ENCODE measurements around the gene LCN12. TPM values are rescaled to one million over a fixed set of nuclear protein-coding genes. Genes with fewer than 3 reads are reported as not detected.

LCN12 gene
- total and polyA plus RNA-seq, 2 experiments from 2014 or later, result 11.4 to 19.7 TPM

- TF ChIP-seq, protein P1, sequence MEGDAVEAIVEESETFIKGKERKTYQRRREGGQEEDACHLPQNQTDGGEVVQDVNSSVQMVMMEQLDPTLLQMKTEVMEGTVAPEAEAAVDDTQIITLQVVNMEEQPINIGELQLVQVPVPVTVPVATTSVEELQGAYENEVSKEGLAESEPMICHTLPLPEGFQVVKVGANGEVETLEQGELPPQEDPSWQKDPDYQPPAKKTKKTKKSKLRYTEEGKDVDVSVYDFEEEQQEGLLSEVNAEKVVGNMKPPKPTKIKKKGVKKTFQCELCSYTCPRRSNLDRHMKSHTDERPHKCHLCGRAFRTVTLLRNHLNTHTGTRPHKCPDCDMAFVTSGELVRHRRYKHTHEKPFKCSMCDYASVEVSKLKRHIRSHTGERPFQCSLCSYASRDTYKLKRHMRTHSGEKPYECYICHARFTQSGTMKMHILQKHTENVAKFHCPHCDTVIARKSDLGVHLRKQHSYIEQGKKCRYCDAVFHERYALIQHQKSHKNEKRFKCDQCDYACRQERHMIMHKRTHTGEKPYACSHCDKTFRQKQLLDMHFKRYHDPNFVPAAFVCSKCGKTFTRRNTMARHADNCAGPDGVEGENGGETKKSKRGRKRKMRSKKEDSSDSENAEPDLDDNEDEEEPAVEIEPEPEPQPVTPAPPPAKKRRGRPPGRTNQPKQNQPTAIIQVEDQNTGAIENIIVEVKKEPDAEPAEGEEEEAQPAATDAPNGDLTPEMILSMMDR (IDR thresholded peaks at IDR 0.05; ENCODE audit: low read depth, low read length), result no peak
- DNase-seq (ENCODE audit: low read depth in 1 of 2, low spot score in 1 of 2), result no peak
- Histone ChIP-seq H3K4me1 (ENCODE audit: low read depth) (peaks cover 12% of the 10 kb centered on the region), H3K36me3 (peaks cover 15% of the 10 kb centered on the region), H3K9me3 (ENCODE audit: low read depth) (no peaks in the 10 kb centered on the region), H3K27ac (no peak overlapping the region), H3K4me3 (no peak overlapping the region), H3K27me3 (no peaks in the 10 kb centered on the region)
Observed at GRCh38 chr9:136920069-136920468, 32.0 kb upstream of the LCN12 start.

- Histone ChIP-seq H3K27me3 (no peaks in the 10 kb centered on the region), H3K9me3 (ENCODE audit: low read depth) (no peaks in the 10 kb centered on the region), H3K36me3 (peaks cover 15% of the 10 kb centered on the region), H3K4me3 (no peak overlapping the region), H3K4me1 (ENCODE audit: low read depth) (peaks cover 12% of the 10 kb centered on the region), H3K27ac (no peak overlapping the region)
- TF ChIP-seq, protein P1 (IDR thresholded peaks at IDR 0.05; ENCODE audit: low read depth, low read length), result no peak
- no peak for DNase-seq (ENCODE audit: low read depth in 1 of 2, low spot score in 1 of 2)
Observed at GRCh38 chr9:136920734-136921231, 31.3 kb upstream of the LCN12 start.

GRCh38 chr9:136921307-136921706, 30.8 kb upstream of the LCN12 start:
- Histone ChIP-seq H3K4me1 (ENCODE audit: low read depth) (peaks cover 12% of the 10 kb centered on the region), H3K27ac (peak overlapping the region; percentile 73), H3K27me3 (no peaks in the 10 kb centered on the region), H3K36me3 (peaks cover 13% of the 10 kb centered on the region), H3K4me3 (no peak overlapping the region), H3K9me3 (ENCODE audit: low read depth) (no peaks in the 10 kb centered on the region)
- DNase-seq (ENCODE audit: low read depth in 1 of 2, low spot score in 1 of 2), result no peak
- TF ChIP-seq, protein P1 (IDR thresholded peaks at IDR 0.05; ENCODE audit: low read depth, low read length), result no peak

DNA sequence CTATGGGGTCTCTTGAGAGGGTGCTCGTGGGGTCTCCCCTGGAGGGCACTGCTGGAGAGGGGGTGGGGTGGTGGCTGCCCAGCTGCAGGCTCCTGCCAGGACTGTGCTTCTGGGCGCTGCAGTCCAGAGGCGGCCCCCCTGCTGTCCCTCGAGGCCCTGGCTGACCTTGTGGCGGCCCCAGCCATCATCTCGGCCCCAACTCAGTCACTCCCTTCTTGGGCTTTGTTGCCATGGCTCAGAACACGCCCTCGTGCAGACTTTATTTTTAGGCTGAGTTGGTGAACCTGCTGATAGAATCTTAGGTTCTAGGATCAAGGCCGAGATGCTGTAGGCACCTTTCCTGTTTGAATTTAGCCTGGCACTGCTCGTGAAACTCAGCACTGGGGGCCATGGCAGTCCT, 30.4 kb upstream of the LCN12 start:
- peak overlapping the region; percentile 73 for H3K27ac ChIP-seq
- no peaks in the 10 kb centered on the region for H3K9me3 ChIP-seq (ENCODE audit: low read depth)
- peak in 1 of 2 donors; percentile 32 for DNase-seq (ENCODE audit: low read depth in 1 of 2, low spot score in 1 of 2)
- H3K4me1 ChIP-seq (ENCODE audit: low read depth), result peaks cover 12% of the 10 kb centered on the region
- no peaks in the 10 kb centered on the region for H3K27me3 ChIP-seq
- no peak overlapping the region for H3K4me3 ChIP-seq
- TF ChIP-seq, protein P1 (IDR thresholded peaks at IDR 0.05; ENCODE audit: low read depth, low read length), result no peak
- H3K36me3 ChIP-seq, result peaks cover 13% of the 10 kb centered on the region

GRCh38 chr9:136922540-136922939, 29.5 kb upstream of the LCN12 start:
- Histone ChIP-seq H3K27me3 (no peaks in the 10 kb centered on the region), H3K4me3 (no peak overlapping the region), H3K27ac (peak overlapping the region; percentile 73), H3K36me3 (peaks cover 13% of the 10 kb centered on the region), H3K9me3 (ENCODE audit: low read depth) (no peaks in the 10 kb centered on the region), H3K4me1 (ENCODE audit: low read depth) (peaks cover 12% of the 10 kb centered on the region)
- DNase-seq (ENCODE audit: low read depth in 1 of 2, low spot score in 1 of 2), result no peak
- TF ChIP-seq, protein P1 (IDR thresholded peaks at IDR 0.05; ENCODE audit: low read depth, low read length), result no peak
